Measurements from ENCODE around the gene NFKBIA. TPM values are rescaled to one million over a fixed set of nuclear protein-coding genes. Genes with fewer than 3 reads are reported as not detected.
"Not testable (repeated sequence)": the region's sequence is repeated elsewhere in the genome, so short reads cannot be mapped to it uniquely, and the experiment has no call there.

Gene NFKBIA
- polyA plus RNA-seq, 1 donor from 2014 or later, result 569 TPM

DNA sequence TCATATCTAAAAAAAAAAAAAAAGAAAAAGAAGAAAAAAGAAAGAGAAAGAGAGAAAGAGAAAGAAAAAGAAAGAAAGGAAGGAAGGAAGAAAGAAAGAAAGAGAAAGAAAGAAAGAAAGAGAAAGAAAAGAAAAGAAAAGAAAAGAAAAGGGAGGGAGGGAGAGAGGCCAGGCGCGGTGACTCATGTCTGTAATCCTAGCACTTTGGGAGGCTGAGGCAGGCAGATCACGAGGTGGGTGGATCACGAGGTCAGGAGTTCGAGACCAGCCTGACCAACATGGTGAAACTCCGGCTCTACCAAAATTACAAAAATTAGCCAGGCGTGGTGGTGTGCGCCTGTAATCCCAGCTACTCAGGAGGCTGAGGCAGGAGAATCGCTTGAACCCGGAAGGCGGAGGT lies 31.3 kb downstream of the NFKBIA start:
- not testable (repeated sequence) for H3K27ac Mint-ChIP-seq, H3K4me1 Mint-ChIP-seq, H3K9me3 Mint-ChIP-seq, H3K36me3 Mint-ChIP-seq, H3K4me3 Mint-ChIP-seq, H3K27me3 Mint-ChIP-seq

DNA sequence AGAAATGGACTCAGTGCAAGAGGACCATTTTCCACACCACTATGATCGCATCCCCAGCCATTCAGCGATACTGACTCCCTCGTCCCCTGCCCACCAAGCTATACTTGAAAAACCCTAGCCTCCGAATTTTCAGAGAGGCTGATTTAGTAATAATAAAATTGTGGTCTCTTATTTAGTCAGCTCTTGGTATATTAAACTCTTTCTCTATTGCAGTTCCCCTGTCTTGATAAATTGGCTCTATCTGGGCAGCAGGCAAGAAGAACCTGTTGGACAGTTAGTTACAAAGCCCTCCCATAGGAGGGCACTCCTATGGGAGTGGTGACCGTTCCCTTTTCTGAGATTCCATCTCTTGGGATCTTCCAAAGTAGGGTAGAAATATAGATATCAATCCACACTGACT lies 33.6 kb downstream of the NFKBIA start:
- H3K36me3 Mint-ChIP-seq, result peaks cover 3% of the 10 kb centered on the region
- H3K27ac Mint-ChIP-seq, result no peak overlapping the region
- peaks cover 10 to 17% (median 16%) of the 10 kb centered on the region in 3 donors for H3K4me1 Mint-ChIP-seq
- H3K27me3 Mint-ChIP-seq, result no peaks in the 10 kb centered on the region
- peak overlapping the region in 1 of 4 donors; percentile 72 for H3K4me3 Mint-ChIP-seq
- peaks cover 3 to 6% (median 6%) of the 10 kb centered on the region in 3 donors for H3K9me3 Mint-ChIP-seq

DNA sequence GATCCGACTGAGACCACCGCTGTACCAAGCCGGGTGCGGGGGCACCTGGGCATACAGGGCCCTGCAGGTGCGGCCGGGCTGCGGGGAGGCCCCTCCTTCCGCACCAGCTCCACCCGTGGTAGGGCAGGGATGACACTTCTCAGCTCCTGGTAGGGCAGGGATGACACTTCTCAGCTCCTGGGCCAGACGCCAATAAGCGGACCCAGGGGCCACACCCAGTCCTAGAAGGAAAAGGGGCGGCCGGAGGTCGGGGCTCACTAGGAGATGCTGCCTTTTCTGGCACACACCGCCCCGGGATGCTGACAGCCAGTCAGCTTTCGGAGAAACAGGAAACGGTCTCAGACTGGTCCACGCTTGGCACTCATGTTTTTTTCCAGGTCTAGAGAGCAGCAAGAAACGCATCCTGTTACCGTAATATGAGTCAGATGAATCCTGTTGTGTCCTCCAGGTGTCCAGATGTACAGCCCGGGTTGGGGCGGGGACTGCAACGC lies 34.8 kb downstream of the NFKBIA start:
- Mint-ChIP-seq H3K4me1 (peaks cover 10 to 17% (median 14%) of the 10 kb centered on the region in 3 donors), H3K4me3 (peak overlapping the region in 1 of 4 donors; percentile 52), H3K27ac (no peak overlapping the region), H3K36me3 (peaks cover 3% of the 10 kb centered on the region), H3K27me3 (no peaks in the 10 kb centered on the region), H3K9me3 (peaks cover 3 to 6% (median 6%) of the 10 kb centered on the region in 3 donors)

DNA sequence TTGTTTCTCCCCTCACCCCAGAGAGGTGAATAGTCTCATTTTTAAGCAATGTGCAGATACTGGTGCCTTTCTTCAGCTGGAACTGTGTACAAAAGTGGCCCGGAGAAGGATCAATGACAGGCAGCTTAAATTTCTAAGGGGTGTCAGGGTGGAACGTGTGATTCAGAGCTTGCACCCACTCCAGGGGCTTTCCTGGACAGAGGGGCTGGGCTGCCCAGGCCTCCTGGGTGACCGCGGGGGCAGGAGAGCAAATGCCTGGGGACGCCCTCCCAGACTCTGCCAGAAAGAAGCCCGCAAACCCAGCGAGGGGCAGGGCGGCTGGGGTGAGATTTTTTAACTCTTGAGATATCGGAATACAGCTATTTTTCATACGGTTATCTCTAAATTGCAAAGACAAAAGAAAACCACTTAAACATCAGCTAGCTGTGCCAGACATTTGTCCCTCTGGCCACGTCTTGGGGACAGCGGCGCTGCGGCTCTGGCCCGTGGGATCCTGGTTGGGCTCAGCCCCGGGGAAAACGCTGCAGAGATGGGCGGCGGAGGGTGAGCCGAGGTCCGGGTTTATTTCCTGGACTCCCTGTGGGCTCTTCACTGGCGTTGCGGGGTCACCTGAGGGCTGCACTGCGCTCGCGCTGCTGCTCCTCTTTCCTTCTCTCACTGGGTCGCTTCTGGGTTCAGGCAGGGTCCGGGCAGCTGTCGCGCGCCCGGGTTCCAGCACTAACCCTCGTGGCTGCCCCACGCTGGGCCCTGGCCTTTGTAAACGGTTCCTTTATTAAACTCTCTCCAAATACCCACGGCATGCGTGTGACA lies 35.8 kb downstream of the NFKBIA start:
- Mint-ChIP-seq H3K4me3 (peak overlapping the region in 1 of 4 donors; percentile 58), H3K4me1 (peaks cover 10 to 17% (median 14%) of the 10 kb centered on the region in 3 donors), H3K36me3 (peaks cover 3% of the 10 kb centered on the region), H3K9me3 (peaks cover 3 to 6% (median 6%) of the 10 kb centered on the region in 3 donors), H3K27ac (peak overlapping the region in 1 of 3 donors; percentile 71), H3K27me3 (no peaks in the 10 kb centered on the region)

DNA sequence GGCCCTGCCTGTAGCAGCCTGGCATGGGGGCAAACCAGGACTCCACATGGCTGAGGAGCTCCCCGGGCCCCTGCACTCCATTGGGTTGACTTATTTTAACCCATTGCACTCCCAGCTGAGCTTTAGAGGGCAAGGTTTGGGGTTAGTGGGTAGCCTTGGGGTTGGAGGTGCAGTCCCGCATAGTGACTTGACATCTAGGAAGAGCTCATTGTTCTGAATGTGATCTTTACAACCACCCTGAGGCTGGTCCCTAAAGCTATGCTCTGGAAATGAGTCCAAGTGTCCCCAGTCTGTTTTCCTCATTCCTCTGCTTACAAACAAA lies 36.4 kb downstream of the NFKBIA start:
- Mint-ChIP-seq H3K4me3 (peak overlapping the region in 1 of 4 donors; percentile 58), H3K27ac (no peak overlapping the region), H3K4me1 (peaks cover 10 to 17% (median 14%) of the 10 kb centered on the region in 3 donors)

DNA sequence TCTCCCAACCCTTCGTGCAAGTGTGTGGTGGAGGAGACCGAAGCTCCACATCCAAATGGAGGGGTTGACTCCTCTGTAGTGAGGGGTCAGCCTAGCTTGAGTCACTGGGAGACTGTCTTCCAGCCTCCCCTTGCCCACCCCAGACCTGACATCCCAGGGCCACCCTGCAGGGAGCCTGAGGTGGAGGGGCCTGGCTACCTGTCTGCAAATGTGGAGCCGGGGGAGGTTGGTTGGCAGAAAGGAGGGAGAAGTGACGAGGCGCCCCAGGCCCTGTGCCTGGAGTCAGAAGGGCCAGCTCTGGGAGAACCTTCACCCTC lies 37.5 kb downstream of the NFKBIA start:
- peaks cover 10 to 16% (median 14%) of the 10 kb centered on the region in 3 donors for H3K4me1 Mint-ChIP-seq

More for the DNA sequence above, 36.4 kb downstream of the NFKBIA start:
- H3K9me3 Mint-ChIP-seq, result peaks cover 3 to 6% (median 6%) of the 10 kb centered on the region in 3 donors
- no peaks in the 10 kb centered on the region for H3K27me3 Mint-ChIP-seq
- peaks cover 3% of the 10 kb centered on the region for H3K36me3 Mint-ChIP-seq

DNA sequence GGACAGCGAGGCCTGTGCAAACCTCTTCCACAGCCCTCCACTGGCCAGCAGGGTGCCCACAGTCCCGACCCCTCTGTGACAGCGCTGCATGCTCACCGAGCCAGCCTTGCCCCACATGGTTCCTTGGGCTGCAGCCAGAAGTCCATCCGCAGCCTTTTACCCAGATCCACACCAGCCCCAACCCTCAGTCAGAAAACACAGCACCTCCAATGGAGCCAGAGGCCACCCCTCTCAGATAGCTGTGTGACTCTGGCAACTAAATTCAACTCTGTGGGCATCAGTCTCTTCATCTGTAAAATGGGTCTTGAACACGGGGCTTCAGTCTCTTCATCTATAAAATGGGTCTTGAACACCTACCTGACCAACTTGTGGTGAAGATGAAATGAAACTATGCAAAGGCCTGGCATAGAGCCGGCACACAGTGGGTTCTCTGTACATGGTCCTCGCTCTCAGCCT lies 38.0 kb downstream of the NFKBIA start:
- no peaks in the 10 kb centered on the region for H3K27me3 Mint-ChIP-seq

More for the DNA sequence above, 37.5 kb downstream of the NFKBIA start:
- Mint-ChIP-seq H3K4me3 (no peak overlapping the region), H3K36me3 (peaks cover 3% of the 10 kb centered on the region), H3K9me3 (peaks cover 3 to 6% (median 6%) of the 10 kb centered on the region in 3 donors), H3K27ac (no peak overlapping the region), H3K27me3 (no peaks in the 10 kb centered on the region)

DNA sequence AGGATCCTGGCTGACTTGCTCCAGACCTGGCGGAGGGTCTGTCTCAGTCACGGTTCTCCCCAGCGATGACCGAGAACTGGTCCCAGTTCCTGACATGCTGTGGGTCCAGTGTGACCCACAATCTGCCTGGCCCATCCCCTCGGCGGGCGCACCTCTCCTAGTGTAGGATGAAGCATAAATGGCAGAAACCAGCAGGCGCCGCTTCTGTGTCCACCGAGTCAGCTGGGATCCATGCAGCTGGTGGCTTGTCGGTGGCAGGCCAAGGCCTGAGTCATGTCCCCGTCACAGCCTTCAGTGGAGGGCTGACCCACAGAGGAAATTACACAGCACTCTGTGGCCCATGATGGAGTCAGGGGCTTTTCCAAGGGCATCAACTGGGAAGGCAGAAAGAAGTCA lies 38.5 kb downstream of the NFKBIA start:
- H3K4me3 Mint-ChIP-seq, result no peak overlapping the region
- H3K9me3 Mint-ChIP-seq, result peaks cover under 1 to 4% (median 3%) of the 10 kb centered on the region in 3 donors
- no peak overlapping the region for H3K27ac Mint-ChIP-seq
- H3K36me3 Mint-ChIP-seq, result peaks cover 3% of the 10 kb centered on the region
- peaks cover 8 to 16% (median 14%) of the 10 kb centered on the region in 3 donors for H3K4me1 Mint-ChIP-seq
- no peaks in the 10 kb centered on the region for H3K27me3 Mint-ChIP-seq

More for the DNA sequence above, 38.0 kb downstream of the NFKBIA start:
- Mint-ChIP-seq H3K9me3 (peaks cover 3 to 6% (median 6%) of the 10 kb centered on the region in 3 donors), H3K27ac (no peak overlapping the region), H3K4me1 (peaks cover 10 to 16% (median 14%) of the 10 kb centered on the region in 3 donors), H3K4me3 (no peak overlapping the region), H3K36me3 (peaks cover 3% of the 10 kb centered on the region)

DNA sequence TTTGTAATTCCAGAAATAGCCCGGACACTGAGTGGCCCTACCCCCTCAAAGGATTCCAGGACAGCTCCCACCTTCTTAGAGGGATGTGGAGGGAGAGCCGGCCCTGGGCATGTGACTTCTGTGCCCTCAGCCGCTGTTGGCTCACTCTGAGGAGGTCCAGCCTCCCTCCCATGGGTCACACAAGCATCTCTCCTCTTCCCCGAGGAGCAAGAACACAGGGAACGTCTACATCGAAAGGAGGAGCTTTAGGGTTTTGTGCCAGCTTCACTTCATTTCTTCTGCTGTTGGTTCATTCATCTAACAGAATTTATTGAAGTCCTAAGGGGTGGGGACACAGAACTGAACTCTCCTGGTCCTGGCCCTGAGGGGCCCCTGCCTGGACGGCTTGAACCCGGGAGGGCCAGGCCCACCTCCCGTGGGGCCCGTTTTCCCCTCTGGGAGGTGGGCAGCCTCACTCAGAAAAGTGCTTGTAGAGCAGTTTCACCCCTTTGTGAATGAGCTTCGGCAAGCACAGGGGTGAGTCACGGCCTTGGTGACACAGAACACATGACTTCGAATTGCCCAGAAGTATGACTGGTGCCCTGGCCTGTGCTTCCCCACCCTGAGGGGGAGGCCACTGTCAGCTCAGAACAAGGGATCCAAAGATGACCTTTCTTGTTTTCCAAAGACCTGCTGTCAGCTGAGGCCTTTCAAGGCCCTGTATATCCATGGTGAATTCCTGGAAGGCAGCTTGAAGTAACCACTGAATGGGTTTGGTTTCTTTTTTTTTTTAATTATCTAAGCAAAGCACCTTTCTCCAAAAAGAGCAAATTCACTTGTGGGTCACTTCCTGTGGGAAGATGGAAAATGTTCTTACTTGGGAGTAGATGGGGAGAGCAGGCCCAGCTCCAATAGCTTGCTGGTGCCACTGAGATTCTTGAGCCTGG lies 39.2 kb downstream of the NFKBIA start:
- H3K4me1 Mint-ChIP-seq, result peaks cover 5 to 16% (median 14%) of the 10 kb centered on the region in 3 donors
- no peaks in the 10 kb centered on the region for H3K27me3 Mint-ChIP-seq
- H3K9me3 Mint-ChIP-seq, result peaks cover 0 to 2% (median 0%) of the 10 kb centered on the region in 3 donors
- H3K36me3 Mint-ChIP-seq, result no peaks in the 10 kb centered on the region
- H3K27ac Mint-ChIP-seq, result peak overlapping the region in 1 of 3 donors; percentile 57
- no peak overlapping the region for H3K4me3 Mint-ChIP-seq

DNA sequence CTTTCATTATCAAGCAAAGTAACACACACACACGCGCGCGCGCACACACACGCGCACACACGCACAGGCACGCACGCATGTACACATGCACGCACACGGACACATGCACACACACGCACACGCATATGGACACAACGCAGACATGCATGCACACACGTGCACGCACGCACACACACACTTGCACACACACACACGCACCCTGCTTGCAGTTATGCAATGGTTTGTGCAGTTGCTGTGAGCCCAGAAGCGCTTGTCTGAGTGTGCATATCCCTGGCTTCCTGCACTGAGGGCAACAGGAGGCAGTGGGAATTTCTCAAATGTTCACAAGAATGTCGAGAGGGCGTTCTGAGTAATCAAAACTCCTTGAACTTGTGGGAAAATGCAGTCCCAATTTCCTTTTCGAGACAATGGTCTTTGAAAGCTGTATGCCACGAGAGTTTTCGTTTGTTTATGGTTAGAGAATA lies 41.6 kb downstream of the NFKBIA start:
- H3K27me3 Mint-ChIP-seq, result no peaks in the 10 kb centered on the region
- H3K36me3 Mint-ChIP-seq, result no peaks in the 10 kb centered on the region
- no peak overlapping the region for H3K27ac Mint-ChIP-seq
- peaks cover 5 to 11% (median 10%) of the 10 kb centered on the region in 3 donors for H3K4me1 Mint-ChIP-seq
- no peak overlapping the region for H3K4me3 Mint-ChIP-seq
- no peaks in the 10 kb centered on the region for H3K9me3 Mint-ChIP-seq

DNA sequence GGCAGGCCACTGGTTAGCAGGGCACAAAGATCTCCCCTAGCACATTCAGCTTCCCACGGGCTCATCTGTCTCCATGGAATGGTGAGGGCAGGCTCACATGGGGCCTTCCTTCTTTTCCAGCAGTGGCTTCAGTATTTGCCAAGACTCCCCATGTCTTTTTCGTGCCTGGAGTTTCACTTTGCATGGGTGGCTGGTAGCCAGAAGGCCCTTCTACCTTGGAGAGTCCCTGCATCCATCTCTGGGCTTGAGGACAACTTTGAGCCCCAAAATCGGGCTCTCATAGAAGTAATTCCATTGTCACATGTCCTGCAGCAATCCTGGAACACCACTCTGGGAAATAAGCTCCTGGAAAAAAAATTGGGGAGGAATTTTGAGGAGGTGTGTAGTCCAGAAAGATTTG lies 42.1 kb downstream of the NFKBIA start:
- Mint-ChIP-seq H3K27ac (no peak overlapping the region), H3K36me3 (no peaks in the 10 kb centered on the region), H3K4me3 (no peak overlapping the region), H3K27me3 (no peaks in the 10 kb centered on the region), H3K4me1 (peaks cover under 1 to 7% (median 6%) of the 10 kb centered on the region in 3 donors), H3K9me3 (no peaks in the 10 kb centered on the region)

DNA sequence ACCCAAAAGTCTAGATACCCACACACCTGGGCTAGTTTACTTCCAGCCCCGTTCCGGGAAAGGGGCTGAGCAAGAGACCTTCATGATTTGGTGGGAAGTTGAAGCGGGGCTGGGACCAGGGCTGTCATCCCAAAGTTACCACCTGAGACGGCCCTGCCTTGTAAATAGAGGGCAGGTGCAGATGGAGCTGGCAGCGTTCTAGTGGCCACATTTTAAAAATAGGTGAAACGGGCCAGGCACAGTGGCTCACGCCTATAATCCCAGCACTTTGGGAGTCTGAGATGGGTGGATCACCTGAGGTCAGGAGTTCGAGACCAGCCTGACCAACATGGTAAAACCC lies 43.4 kb downstream of the NFKBIA start:
- H3K27me3 Mint-ChIP-seq, result no peaks in the 10 kb centered on the region
- H3K36me3 Mint-ChIP-seq, result no peaks in the 10 kb centered on the region
- no peaks in the 10 kb centered on the region for H3K9me3 Mint-ChIP-seq
- no peak overlapping the region for H3K4me3 Mint-ChIP-seq
- H3K4me1 Mint-ChIP-seq, result no peaks in the 10 kb centered on the region
- peak overlapping the region in 1 of 3 donors; percentile 35 for H3K27ac Mint-ChIP-seq

DNA sequence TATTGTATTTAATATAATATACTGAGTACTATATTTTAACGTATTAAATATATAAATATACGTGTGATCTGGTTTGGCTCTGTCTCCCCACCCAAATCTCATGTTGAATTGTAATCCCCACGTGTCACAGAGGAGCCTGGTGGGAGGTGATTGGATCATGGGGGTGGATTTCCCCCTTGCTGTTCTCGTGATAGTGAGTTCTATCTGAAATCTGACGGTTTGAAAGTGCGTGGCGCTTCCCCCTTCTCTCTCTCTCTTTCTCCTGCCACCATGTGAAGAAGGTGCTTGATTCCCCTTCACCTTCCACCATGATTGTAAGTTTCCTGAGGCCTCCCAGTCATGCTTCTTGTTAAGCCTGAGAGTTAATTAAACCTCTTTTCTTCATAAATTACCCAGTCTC lies 44.9 kb downstream of the NFKBIA start:
- not testable (repeated sequence) for H3K4me3 Mint-ChIP-seq, H3K27me3 Mint-ChIP-seq, H3K27ac Mint-ChIP-seq, H3K36me3 Mint-ChIP-seq, H3K4me1 Mint-ChIP-seq, H3K9me3 Mint-ChIP-seq

DNA sequence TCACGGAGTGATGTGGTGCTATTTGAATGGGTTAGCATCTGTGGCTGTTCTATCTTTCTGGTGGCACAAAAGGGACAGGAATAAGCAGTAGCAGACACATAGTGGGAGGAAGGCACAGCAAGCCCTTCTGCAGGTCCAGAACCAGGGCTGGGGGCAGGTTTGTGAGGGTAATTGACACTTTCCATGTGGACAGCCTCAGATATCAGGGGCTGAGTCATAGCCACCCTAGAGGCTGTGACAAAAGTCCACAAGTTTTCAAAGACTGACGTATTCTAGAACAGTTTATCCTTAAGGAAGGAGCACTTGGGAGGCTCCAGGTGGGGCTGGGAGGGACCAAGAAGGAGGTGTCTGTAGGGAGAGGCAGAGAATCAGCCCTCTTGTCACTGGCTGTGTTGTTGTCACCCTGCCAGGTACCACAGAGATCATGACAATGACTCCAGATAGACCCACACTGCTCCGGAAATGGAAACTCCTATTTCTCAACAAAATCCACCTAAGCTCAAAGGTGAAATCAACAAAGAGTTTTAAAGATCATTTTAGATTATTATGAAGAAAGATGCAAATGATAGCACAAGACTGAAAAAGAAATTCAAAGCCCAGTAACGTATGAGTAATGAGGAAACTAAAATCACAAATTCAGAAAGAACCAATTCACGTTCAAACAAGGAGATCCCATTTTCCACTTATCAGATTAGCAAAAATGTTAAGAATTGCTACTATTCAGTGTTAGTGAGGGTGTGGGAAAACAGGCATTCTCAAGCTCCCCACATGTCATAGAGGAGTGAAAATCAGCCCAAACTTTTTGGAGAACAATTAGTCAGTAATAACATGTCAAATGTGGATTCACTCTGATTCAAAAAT lies 48.3 kb downstream of the NFKBIA start:
- no peak overlapping the region for H3K27ac Mint-ChIP-seq
- H3K4me3 Mint-ChIP-seq, result no peak overlapping the region
- no peaks in the 10 kb centered on the region for H3K36me3 Mint-ChIP-seq
- H3K4me1 Mint-ChIP-seq, result peaks cover 0 to 2% (median 0%) of the 10 kb centered on the region in 3 donors
- H3K9me3 Mint-ChIP-seq, result no peaks in the 10 kb centered on the region
- H3K27me3 Mint-ChIP-seq, result peaks cover 2% of the 10 kb centered on the region
